Muscle layer of duodenum (tissue), 2 donors: ENCODE measurements around the gene KLHL1.
"Not testable (repeated sequence)": the region's sequence is repeated elsewhere in the genome, so short reads cannot be mapped to it uniquely, and the experiment has no call there.

Experiments
- H3K27ac ChIP-seq: one replicate; pipeline ENCODE4 v1.7.0; 2013; ENCODE audit warnings: mild to moderate bottlenecking, low read length
- H3K27me3 ChIP-seq: one replicate; pipeline ENCODE4 v1.7.0; 2013; ENCODE audit warnings: low read depth, mild to moderate bottlenecking, control low read depth, low read length
- H3K36me3 ChIP-seq, 2 donors: one replicate each; pipeline ENCODE4 v1.7.0; 2013; ENCODE audit warnings: low read length in 2 of 2, control low read depth in 1 of 2, mild to moderate bottlenecking in 1 of 2; ENCODE audit not compliant: insufficient read depth in 2 of 2, control insufficient read depth in 1 of 2
- H3K4me1 ChIP-seq, 2 donors: one replicate each; pipeline ENCODE4 v1.7.0; 2013; ENCODE audit warnings: low read length in 2 of 2, mild to moderate bottlenecking in 2 of 2, control low read depth in 1 of 2, moderate library complexity in 1 of 2; ENCODE audit not compliant: insufficient read depth in 2 of 2, control insufficient read depth in 1 of 2
- H3K4me3 ChIP-seq, 2 donors: one replicate each; pipeline ENCODE4 v1.7.0; 2013; ENCODE audit warnings: low read length in 2 of 2, low read depth in 1 of 2, mild to moderate bottlenecking in 1 of 2
- H3K9me3 ChIP-seq, 2 donors: one replicate each; pipeline ENCODE4 v1.7.0; 2013; ENCODE audit warnings: low read length in 2 of 2, control low read depth in 1 of 2, mild to moderate bottlenecking in 1 of 2; ENCODE audit not compliant: control insufficient read depth in 1 of 2
- donor health status: healthy.

Gene KLHL1

GRCh38 chr13:70108356-70109105 lies at the start of gene KLHL1:
KLHL1 (minus strand) TSS chr13:70108452; CDS start chr13:70107699, 753 bp downstream.
- Histone ChIP-seq H3K9me3 (no peaks in the 10 kb centered on the region), H3K27me3 (no peaks in the 10 kb centered on the region), H3K4me3 (no peak within 1 kb of the TSS), H3K36me3 (no peaks in the 10 kb centered on the region), H3K27ac (no peak within 1 kb of the TSS), H3K4me1 (no peaks in the 10 kb centered on the region)

GRCh38 chr13:70142658-70143057 lies 34.4 kb upstream of the KLHL1 start:
- not testable (repeated sequence) for H3K27ac ChIP-seq, H3K4me3 ChIP-seq, H3K9me3 ChIP-seq, H3K4me1 ChIP-seq, H3K27me3 ChIP-seq, H3K36me3 ChIP-seq

- no peaks in the 10 kb centered on the region for H3K4me1 ChIP-seq
- no peak overlapping the region for H3K27ac ChIP-seq
- H3K36me3 ChIP-seq = no peaks in the 10 kb centered on the region
- H3K4me3 ChIP-seq = no peak overlapping the region
- H3K27me3 ChIP-seq = no peaks in the 10 kb centered on the region
- H3K9me3 ChIP-seq = no peaks in the 10 kb centered on the region
Observed at GRCh38 chr13:70128098-70128497, 19.8 kb upstream of the KLHL1 start.

- Histone ChIP-seq H3K4me3 (no peak overlapping the region), H3K27me3 (no peaks in the 10 kb centered on the region), H3K4me1 (no peaks in the 10 kb centered on the region), H3K36me3 (no peaks in the 10 kb centered on the region), H3K27ac (no peak overlapping the region), H3K9me3 (no peaks in the 10 kb centered on the region)
Observed at GRCh38 chr13:70125693-70126092, 17.4 kb upstream of the KLHL1 start.

- Histone ChIP-seq H3K27me3 (no peaks in the 10 kb centered on the region), H3K4me1 (no peaks in the 10 kb centered on the region), H3K9me3 (no peaks in the 10 kb centered on the region), H3K4me3 (no peak overlapping the region), H3K36me3 (no peaks in the 10 kb centered on the region), H3K27ac (no peak overlapping the region)
Observed at GRCh38 chr13:70117338-70117905, 9.2 kb upstream of the KLHL1 start.

- Histone ChIP-seq H3K4me3 (no peak within 1 kb of the TSS), H3K4me1 (no peaks in the 10 kb centered on the region), H3K36me3 (no peaks in the 10 kb centered on the region), H3K27me3 (no peaks in the 10 kb centered on the region), H3K27ac (no peak within 1 kb of the TSS), H3K9me3 (no peaks in the 10 kb centered on the region)
Observed at GRCh38 chr13:70107498-70108281, 562 bp downstream of the KLHL1 start, which contains the start of gene ATXN8OS. ATXN8OS (plus strand) TSS chr13:70107826.

- H3K27ac ChIP-seq = no peak overlapping the region
- no peaks in the 10 kb centered on the region for H3K27me3 ChIP-seq
- no peaks in the 10 kb centered on the region for H3K9me3 ChIP-seq
- no peak overlapping the region for H3K4me3 ChIP-seq
- no peaks in the 10 kb centered on the region for H3K4me1 ChIP-seq
- H3K36me3 ChIP-seq = no peaks in the 10 kb centered on the region
Observed at GRCh38 chr13:70107125-70107497, 1.1 kb downstream of the KLHL1 start.

- H3K27me3 ChIP-seq = no peaks in the 10 kb centered on the region
- no peak overlapping the region for H3K4me3 ChIP-seq
- no peaks in the 10 kb centered on the region for H3K9me3 ChIP-seq
- H3K36me3 ChIP-seq = no peaks in the 10 kb centered on the region
- no peak overlapping the region for H3K27ac ChIP-seq
- H3K4me1 ChIP-seq = no peaks in the 10 kb centered on the region
Observed at GRCh38 chr13:70104481-70104880, 3.8 kb downstream of the KLHL1 start.

GRCh38 chr13:70098669-70099068 lies 9.6 kb downstream of the KLHL1 start:
- Histone ChIP-seq H3K4me1 (no peaks in the 10 kb centered on the region), H3K36me3 (no peaks in the 10 kb centered on the region), H3K4me3 (no peak overlapping the region), H3K27me3 (no peaks in the 10 kb centered on the region), H3K27ac (no peak overlapping the region), H3K9me3 (no peaks in the 10 kb centered on the region)

- H3K9me3 ChIP-seq = no peaks in the 10 kb centered on the region
- no peaks in the 10 kb centered on the region for H3K27me3 ChIP-seq
- H3K36me3 ChIP-seq = no peaks in the 10 kb centered on the region
- no peak overlapping the region for H3K27ac ChIP-seq
- no peak overlapping the region for H3K4me3 ChIP-seq
- H3K4me1 ChIP-seq = no peaks in the 10 kb centered on the region
Observed at GRCh38 chr13:70090036-70090723, 18.1 kb downstream of the KLHL1 start.

GRCh38 chr13:70088926-70089325 lies 19.3 kb downstream of the KLHL1 start:
- no peaks in the 10 kb centered on the region for H3K27me3 ChIP-seq
- H3K4me1 ChIP-seq = no peaks in the 10 kb centered on the region
- H3K4me3 ChIP-seq = no peak overlapping the region
- no peaks in the 10 kb centered on the region for H3K36me3 ChIP-seq
- H3K9me3 ChIP-seq = no peaks in the 10 kb centered on the region
- no peak overlapping the region for H3K27ac ChIP-seq
